Lung (tissue), 12 donors: Measurements from ENCODE around the gene RASL10B. TPM values are rescaled to one million over a fixed set of nuclear protein-coding genes. Genes with fewer than 3 reads are reported as not detected.

Experiments used
- ATAC-seq: fragments of 200-7000 bp; cut with Tn5 transposase; one replicate; pipeline ENCODE4 v1.9.1; 2020; ENCODE audit warnings: moderate number of reproducible peaks; ENCODE audit not compliant: insufficient read depth, low FRiP score
- DNase-seq, 3 donors: peaks; one replicate each; pipeline ENCODE4 v3.0.0-alpha.2; 2013 to 2017
- H3K27ac ChIP-seq, 2 donors: one replicate each; pipeline ENCODE4 v1.5.1; 2013; ENCODE audit warnings: mild to moderate bottlenecking in 2 of 2, moderate library complexity in 2 of 2, control low read depth in 1 of 2, inconsistent platforms in 1 of 2, low read depth in 1 of 2, low read length in 1 of 2
- H3K27me3 ChIP-seq, 3 donors: one replicate each; pipeline ENCODE4 v1.5.1; 2013; ENCODE audit warnings: low read length in 2 of 3; ENCODE audit not compliant: control insufficient read depth in 3 of 3, insufficient read depth in 3 of 3
- H3K36me3 ChIP-seq, 4 donors: one replicate each; pipeline ENCODE4 v1.5.1; 2013; ENCODE audit warnings: low read length in 4 of 4, mild to moderate bottlenecking in 1 of 4, moderate library complexity in 1 of 4; ENCODE audit not compliant: control insufficient read depth in 4 of 4, insufficient read depth in 4 of 4
- H3K4me1 ChIP-seq, 5 donors: one replicate each; pipeline ENCODE4 v1.5.1; 2013; ENCODE audit warnings: low read length in 5 of 5, mild to moderate bottlenecking in 2 of 5, moderate library complexity in 1 of 5; ENCODE audit not compliant: control insufficient read depth in 5 of 5, insufficient read depth in 5 of 5
- H3K4me3 ChIP-seq: one replicate; pipeline ENCODE4 v1.5.1; 2013; ENCODE audit warnings: mild to moderate bottlenecking, control low read depth, moderate library complexity
- H3K9ac ChIP-seq, 2 donors: one replicate each; pipeline ENCODE4 v1.5.1; 2013; ENCODE audit warnings: low read length in 2 of 2, control low read depth in 1 of 2; ENCODE audit not compliant: insufficient read depth in 1 of 2
- H3K9me3 ChIP-seq, 4 donors: one replicate each; pipeline ENCODE4 v1.5.1; 2013; ENCODE audit warnings: low read length in 3 of 4, mild to moderate bottlenecking in 1 of 4, moderate library complexity in 1 of 4; ENCODE audit not compliant: control insufficient read depth in 4 of 4, insufficient read depth in 3 of 4
- CTCF ChIP-seq: IDR thresholded peaks from 2 replicates; pipeline ENCODE4 v1.5.1; 2012; ENCODE audit warnings: mild to moderate bottlenecking; ENCODE audit errors: control extremely low read depth, extremely low read depth
- WGBS, 2 donors: extraction: QIAGEN DNeasy Blood & Tissue Kit; methylation state at CpG; one replicate each; pipeline ENCODE4 v1.1.7; 2013; 5-methylcytosine and 5-hydroxymethylcytosine counted together
- polyA plus RNA-seq, 2 donors: library from polyadenylated mRNA; stranded (reverse); fragments of 200-250 nt; gene quantifications; one replicate each; pipeline ENCODE4 v1.2.1, GENCODE V29; 2013
- total RNA-seq, 2 donors: library from RNA; depleted of rRNA in 1 of 2; stranded (reverse); fragments of >200 nt in 1 of 2; gene quantifications; one replicate each; pipeline ENCODE4 v1.2.1, GENCODE V29; 2014 to 2021
- donor health status: control.
- donor health status: control.
- donor health status: Bipolar disorder and iron deficiency.
- donor health status: healthy.
- donor health status: DM: yes; HTN: yes; CAD: no.

Gene RASL10B
- total and polyA plus RNA-seq, 4 donors, result 0.57 to 1.00 (median 0.80) TPM; not detected in 1

- H3K36me3 ChIP-seq, result peaks cover 0 to 2% (median 0%) of the 10 kb centered on the region in 4 donors
- H3K9ac ChIP-seq, result peak overlapping the region in 1 of 2 donors; percentile 16
- H3K4me3 ChIP-seq, result no peak overlapping the region
- H3K4me1 ChIP-seq, result peaks cover 0 to 32% (median 20%) of the 10 kb centered on the region in 5 donors
- H3K27ac ChIP-seq, result peak overlapping the region in 1 of 2 donors; percentile 78
- DNase-seq, result peak; percentile 79 to 86 (median 82)
- peaks cover 0 to 2% (median 0%) of the 10 kb centered on the region in 3 donors for H3K27me3 ChIP-seq
- H3K9me3 ChIP-seq, result no peaks in the 10 kb centered on the region
- no peak for ATAC-seq
- 53 to 71% methylated on average over 5 of the region's 5 CpGs for WGBS, 2 donors
- TF ChIP-seq CTCF, result no peak
These were observed 43.1 kb downstream of the RASL10B start for GRCh38 chr17:35774499-35774898.

- no peak overlapping the region for H3K4me3 ChIP-seq
- no peaks in the 10 kb centered on the region for H3K9me3 ChIP-seq
- TF ChIP-seq CTCF, result no peak
- peak overlapping the region in 1 of 2 donors; percentile 78 for H3K27ac ChIP-seq
- H3K4me1 ChIP-seq, result peaks cover 0 to 32% (median 20%) of the 10 kb centered on the region in 5 donors
- DNase-seq (peak in 2 of 3 donors; percentile 34 to 35), ATAC-seq (no peak)
- H3K9ac ChIP-seq, result peak overlapping the region in 1 of 2 donors; percentile 16
- peaks cover 0 to 2% (median 0%) of the 10 kb centered on the region in 4 donors for H3K36me3 ChIP-seq
- 59 to 77% methylated on average over 5 of the region's 5 CpGs for WGBS, 2 donors
- H3K27me3 ChIP-seq, result peaks cover 0 to 2% (median 0%) of the 10 kb centered on the region in 3 donors
These were observed 43.6 kb downstream of the RASL10B start for GRCh38 chr17:35775039-35775438.

- no peak overlapping the region for H3K9ac ChIP-seq
- H3K27ac ChIP-seq, result peak overlapping the region in 1 of 2 donors; percentile 78
- peaks cover 0 to 2% (median 0%) of the 10 kb centered on the region in 4 donors for H3K36me3 ChIP-seq
- DNase-seq (peak in 1 of 3 donors; percentile 32), ATAC-seq (no peak)
- peaks cover 0 to 32% (median 20%) of the 10 kb centered on the region in 5 donors for H3K4me1 ChIP-seq
- H3K9me3 ChIP-seq, result no peaks in the 10 kb centered on the region
- H3K4me3 ChIP-seq, result no peak overlapping the region
- H3K27me3 ChIP-seq, result peaks cover 0 to 2% (median 0%) of the 10 kb centered on the region in 3 donors
- no peak for TF ChIP-seq CTCF
- 21 to 43% methylated on average over 6 of the region's 6 CpGs for WGBS, 2 donors
These were observed 44.1 kb downstream of the RASL10B start for GRCh38 chr17:35775583-35775982.
